DMS153 (cell line): ENCODE measurements around the gene ARHGEF9.
"Not testable (repeated sequence)": the region's sequence is repeated elsewhere in the genome, so short reads cannot be mapped to it uniquely, and the experiment has no call there.

Experiments
- DNase-seq: peaks from one replicate; lab custom pipeline; 2025; lab: John Stamatoyannopoulos, UW

Gene ARHGEF9

DNA sequence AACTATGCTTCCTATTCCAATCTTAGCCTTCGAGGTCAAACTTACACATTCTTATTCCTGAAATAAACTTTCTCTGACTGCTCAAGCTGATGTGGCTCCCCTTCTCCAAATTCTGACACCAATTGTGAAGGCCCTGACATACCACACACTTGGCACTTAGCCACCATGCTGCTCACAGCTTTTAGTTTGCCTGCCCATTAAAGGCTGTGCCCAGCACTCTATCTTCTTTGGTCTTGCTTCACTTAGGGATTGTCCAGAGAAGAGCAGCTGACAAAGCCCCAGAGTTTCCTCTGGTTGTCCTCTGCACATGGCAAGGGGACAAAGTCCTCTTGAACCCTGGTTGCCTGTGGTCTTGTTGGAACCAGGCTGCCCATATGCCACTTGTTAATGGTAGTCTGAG is 126.1 kb downstream of the ARHGEF9 start:
- no peak for DNase-seq

DNA sequence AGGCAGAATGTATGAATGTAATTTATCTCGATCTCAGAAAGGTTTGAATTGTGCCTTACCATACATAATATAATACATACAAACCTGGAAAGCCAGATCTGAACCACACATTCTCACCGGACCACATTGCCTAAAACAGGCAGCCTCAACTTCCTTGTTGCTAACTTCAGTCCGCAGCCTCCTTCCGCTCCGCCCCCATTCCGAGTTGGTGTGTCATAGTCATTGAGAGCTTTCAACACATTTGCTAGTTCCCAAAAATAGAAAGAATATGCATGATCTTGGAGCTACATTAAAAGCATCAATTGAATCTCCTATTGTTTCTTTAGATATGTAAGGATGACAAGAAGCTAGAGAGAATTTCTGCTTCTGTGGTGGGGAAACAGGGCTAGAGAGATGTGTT is 127.2 kb downstream of the ARHGEF9 start:
- no peak for DNase-seq

DNA sequence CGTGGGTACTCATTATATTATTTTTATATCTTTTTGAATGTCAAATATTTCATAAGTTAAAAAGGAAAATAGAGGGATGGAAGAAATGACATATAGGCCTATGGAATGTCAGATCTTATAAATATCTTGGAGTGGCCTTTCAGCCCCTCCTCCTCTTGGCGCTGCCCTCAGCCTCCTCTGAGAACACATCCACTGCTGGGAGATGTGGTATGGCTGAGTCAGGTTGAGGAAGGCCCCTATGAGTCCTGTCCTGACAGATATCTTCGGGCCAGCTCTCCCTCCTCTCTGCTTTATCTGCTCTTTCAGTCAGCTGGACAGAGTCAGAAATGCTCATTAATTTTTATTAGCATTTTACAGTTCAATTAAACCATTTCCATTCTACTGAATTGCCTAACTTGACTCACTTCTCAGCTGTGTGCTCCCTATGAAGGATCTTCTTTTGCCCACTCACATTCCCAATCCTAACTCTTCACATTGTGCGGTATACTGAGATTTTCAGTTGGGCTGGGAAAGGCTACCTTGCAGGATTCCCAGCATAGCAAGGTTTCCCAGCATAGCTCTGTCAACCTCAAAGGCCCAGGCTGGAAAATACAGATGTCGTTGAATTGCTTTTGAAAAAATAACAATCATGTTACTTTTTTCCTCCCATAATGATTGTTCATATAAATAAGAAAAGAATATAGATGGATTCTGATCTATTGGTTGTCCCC is 128.0 kb downstream of the ARHGEF9 start:
- no peak for DNase-seq

DNA sequence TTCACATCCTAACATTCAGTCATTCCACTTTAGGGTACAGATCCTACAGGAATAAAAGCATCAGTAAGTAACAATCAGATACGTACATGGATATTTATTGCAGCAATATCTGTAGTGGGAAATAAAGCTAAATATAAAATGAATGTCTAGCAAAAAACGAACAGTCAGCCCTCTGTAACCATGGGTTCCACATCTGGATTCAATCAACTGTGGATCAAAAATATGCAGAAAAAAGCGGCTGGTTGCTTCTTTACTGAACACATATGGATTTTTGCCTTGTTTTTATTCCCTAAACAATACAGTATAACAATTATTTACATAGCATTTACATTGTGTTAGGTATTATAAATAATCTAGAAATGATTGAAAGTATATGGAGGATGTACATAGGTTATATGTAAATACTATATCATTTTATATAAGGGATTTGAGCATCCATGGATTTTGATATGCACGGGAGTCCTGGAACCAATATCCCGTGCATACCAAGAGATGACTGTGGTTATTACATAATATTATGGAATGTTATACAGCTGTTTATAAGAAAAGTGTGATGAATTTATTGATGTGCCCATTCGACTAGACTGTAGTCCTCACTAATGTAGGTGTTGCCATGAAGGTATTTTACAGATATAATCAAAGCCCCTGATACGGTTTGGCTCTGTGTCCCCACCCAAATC is 132.8 kb downstream of the ARHGEF9 start:
- no peak for DNase-seq

DNA sequence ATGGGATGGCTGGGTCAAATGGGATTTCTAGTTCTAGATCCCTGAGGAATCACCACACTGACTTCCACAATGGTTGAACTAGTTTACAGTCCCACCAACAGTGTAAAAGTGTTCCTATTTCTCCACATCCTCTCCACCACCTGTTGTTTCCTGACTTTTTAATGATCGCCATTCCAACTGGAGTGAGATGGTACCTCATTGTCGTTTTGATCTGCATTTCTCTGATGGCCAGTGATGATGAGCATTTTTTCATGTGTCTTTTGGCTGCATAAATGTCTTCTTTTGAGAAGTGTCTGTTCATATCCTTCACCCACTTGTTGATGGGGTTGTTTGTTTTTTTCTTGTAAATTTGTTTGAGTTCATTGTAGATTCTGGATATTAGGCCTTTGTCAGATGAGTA is 139.3 kb downstream of the ARHGEF9 start:
- not testable (repeated sequence) for DNase-seq

DNA sequence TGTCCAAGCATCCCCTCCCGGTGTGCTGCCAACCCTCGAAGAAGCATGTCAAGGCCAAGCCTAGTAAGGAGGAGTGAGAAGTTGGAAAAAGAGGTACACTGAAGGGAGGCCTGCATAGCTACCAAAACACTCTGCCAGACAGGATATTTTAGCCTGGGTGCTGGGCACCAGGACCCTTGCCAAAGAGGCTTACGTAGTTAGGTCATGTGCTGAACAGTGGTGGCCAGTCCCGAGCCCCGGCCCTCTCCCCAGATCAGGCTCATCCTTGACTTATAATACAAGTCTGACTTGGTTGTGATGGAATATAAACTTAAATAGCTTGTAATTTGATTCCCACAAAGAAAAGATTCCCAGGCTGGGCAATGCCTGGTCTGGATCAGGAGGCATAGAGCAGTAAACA is 149.3 kb downstream of the ARHGEF9 start:
- no peak for DNase-seq

DNA sequence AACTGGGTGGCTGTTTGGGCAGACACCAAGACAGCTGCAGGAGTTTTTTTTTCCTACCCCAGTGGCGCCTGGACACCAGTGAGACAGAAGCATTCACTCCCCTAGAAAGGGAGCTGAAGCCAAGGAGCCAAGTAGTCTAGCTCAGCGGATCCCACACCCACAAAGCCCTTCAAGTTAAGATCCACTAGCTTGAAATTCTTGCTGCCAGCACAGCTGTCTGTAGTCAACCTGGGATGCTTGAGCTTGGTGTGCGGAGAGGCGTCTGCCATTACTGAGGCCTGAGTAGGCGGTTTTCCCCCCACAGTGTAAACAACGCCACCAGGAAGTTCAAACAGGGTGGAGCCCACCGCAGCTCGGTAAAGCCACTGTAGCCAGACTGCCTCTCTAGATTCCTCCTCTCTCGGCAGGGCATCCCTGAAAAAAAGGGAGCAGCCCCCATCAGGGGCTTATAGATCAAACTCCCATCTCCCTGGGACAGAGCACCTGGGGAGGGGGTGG is 171.4 kb downstream of the ARHGEF9 start:
- DNase-seq, result peak; percentile 4

DNA sequence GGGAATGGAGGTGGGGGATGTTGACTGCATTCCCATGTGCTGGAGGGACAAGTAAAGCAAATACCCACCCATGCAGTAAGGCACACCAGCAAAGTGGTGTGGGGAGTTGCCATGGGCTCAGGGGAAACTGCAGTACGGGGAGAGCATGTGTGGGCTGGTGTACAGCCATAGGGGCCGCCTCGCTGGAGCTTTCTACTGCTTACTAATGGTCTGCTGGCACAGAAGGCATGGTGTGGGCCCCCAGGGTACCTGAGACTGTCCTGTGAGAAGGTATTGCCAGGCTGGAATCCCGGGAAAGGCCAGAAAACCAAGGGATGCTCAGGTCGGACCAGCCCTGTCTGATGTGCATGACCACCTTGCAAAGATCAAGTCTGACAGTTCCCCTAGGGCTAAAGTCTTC is 199.1 kb downstream of the ARHGEF9 start:
- no peak for DNase-seq
